K562 (cell line): ENCODE data around the gene RHOC. TPM values are rescaled to one million over a fixed set of nuclear protein-coding genes. Genes with fewer than 3 reads are reported as not detected.

Source experiments
- ADNP ChIP-seq: fragments of 200-800 bp; sonication (Bioruptor generic); IDR thresholded peaks from 2 replicates; pipeline ENCODE4 v1.6.1; 2016; ENCODE audit warnings: missing genetic modification characterization, missing compliant biosample characterization
- CBX5 ChIP-seq: IDR thresholded peaks from 2 replicates; pipeline ENCODE4 v1.6.1; 2014; ENCODE audit warnings: low read depth, borderline replicate concordance
- CBX8 ChIP-seq: fragments of 200-600 bp; sonication (generic); IDR thresholded peaks from 2 replicates; pipeline ENCODE4 v1.6.1; 2012; ENCODE audit warnings: borderline replicate concordance, mixed run types, low read depth, mild to moderate bottlenecking, moderate library complexity, mixed read lengths, low read length, control low read depth, inconsistent platforms; ENCODE audit not compliant: poor library complexity, severe bottlenecking; ENCODE audit errors: extremely low read depth
- ETV6 ChIP-seq, 3 experiments: fragments of 150-350 bp in 1 of 3; sonication (generic) in 1 of 3; formaldehyde crosslinking in 1 of 3; IDR thresholded peaks; 2 replicates each; pipeline versions ENCODE4 v1.6.1 to v1.8.0; 2014 to 2022; ENCODE audit warnings: borderline replicate concordance in 2 of 3, low read depth in 2 of 3, antibody characterized with exemption in 1 of 3, low read length in 1 of 3, mild to moderate bottlenecking in 1 of 3, missing genetic modification reagents in 1 of 3
- FOSL1 ChIP-seq: fragments of 200-800 bp; sonication (Bioruptor generic); conservative IDR thresholded peaks from 2 replicates; pipeline ENCODE4 v1.6.1; 2016; ENCODE audit warnings: missing genetic modification characterization, missing compliant biosample characterization
- LARP7 ChIP-seq: fragments of 450-650 bp; IDR thresholded peaks from 2 replicates; pipeline ENCODE4 v1.6.1; 2016
- NCOR1 ChIP-seq: fragments of 450-650 bp; IDR thresholded peaks from 2 replicates; pipeline ENCODE4 v1.6.1; 2016; ENCODE audit warnings: mild to moderate bottlenecking, moderate library complexity
- POLR2A ChIP-seq: fragments of 450-650 bp; conservative IDR thresholded peaks from 2 replicates; pipeline ENCODE4 v1.6.1; 2016
- RBM15 ChIP-seq: fragments of 200-400 bp; formaldehyde crosslinking; IDR thresholded peaks from 2 replicates; pipeline ENCODE4 v1.6.1; 2018; ENCODE audit warnings: mild to moderate bottlenecking, low read length, moderate library complexity; ENCODE audit not compliant: insufficient read depth
- RCOR1 ChIP-seq, 2 experiments: IDR thresholded peaks; 2 replicates each; pipeline ENCODE4 v1.6.1; 2012; ENCODE audit warnings: low read depth in 2 of 2, low read length in 2 of 2, borderline replicate concordance in 1 of 2, improper control_type of control experiment in 1 of 2
- TAF1 ChIP-seq: IDR thresholded peaks from 2 replicates; pipeline ENCODE4 v1.6.1; 2011; ENCODE audit warnings: mild to moderate bottlenecking, low read length, moderate library complexity; ENCODE audit not compliant: insufficient read depth, control insufficient read depth, severe bottlenecking; ENCODE audit errors: extremely low read depth
- TCF7L2 ChIP-seq: fragments of 150-350 bp; IDR thresholded peaks from 2 replicates; pipeline ENCODE4 v1.6.1; 2016; ENCODE audit warnings: low read depth, mild to moderate bottlenecking, low read length, moderate library complexity
- YBX1 ChIP-seq: fragments of 450-650 bp; IDR thresholded peaks from 2 replicates; pipeline ENCODE4 v1.7.1; 2016; ENCODE audit warnings: mild to moderate bottlenecking
- ZNF197 ChIP-seq: fragments of 200-800 bp; sonication (Bioruptor generic); IDR thresholded peaks from 2 replicates; pipeline ENCODE4 v1.6.1; 2016; ENCODE audit warnings: low read depth, missing genetic modification characterization, missing compliant biosample characterization
- ZNF324 ChIP-seq: fragments of 250-450 bp; sonication (Bioruptor Pico); IDR thresholded peaks from 2 replicates; pipeline ENCODE4 v1.4.0; 2020; ENCODE audit warnings: mild to moderate bottlenecking
- ZNF589 ChIP-seq: fragments of 200-800 bp; sonication (Bioruptor generic); IDR thresholded peaks from 2 replicates; pipeline ENCODE4 v1.6.1; 2016; ENCODE audit warnings: low read depth, missing genetic modification characterization, missing compliant biosample characterization
- polyA plus RNA-seq, 8 experiments: library from polyadenylated mRNA; depleted of rRNA in 4 of 8; stranded (reverse) in 5 of 8; unstranded in 3 of 8; fragments of >200 nt; fragmentation: Nextera tagmentation in 2 of 8; fragmentation: Illumina TruSeq in 1 of 8; extraction: Ambion mirVana in 2 of 8; extraction: Trizol in 1 of 8; gene quantifications; 2 replicates each; pipeline versions ENCODE4 v1.2.1 to v1.2.3, GENCODE V29; 2011 to 2014; ENCODE audit warnings: inconsistent platforms in 1 of 8, missing spikeins in 1 of 8
- total RNA-seq, 7 experiments: library from RNA; depleted of rRNA in 6 of 7; stranded (reverse); fragments of >200 nt in 6 of 7; fragmentation: Illumina TruSeq in 2 of 7; extraction: Trizol in 2 of 7; gene quantifications; 2 replicates each; pipeline versions ENCODE4 v1.2.1 to v1.2.3, GENCODE V29; 2011 to 2021; ENCODE audit warnings: low replicate concordance in 1 of 7
- TF ChIP-seq, protein P1 (sequence below), 3 experiments: IDR thresholded peaks in 2 of 3; conservative IDR thresholded peaks in 1 of 3; 2 replicates each; pipeline ENCODE4 v1.5.1; 2011 to 2012; ENCODE audit warnings: low read length in 3 of 3, mild to moderate bottlenecking in 3 of 3, control low read depth in 2 of 3, improper control_type of control experiment in 1 of 3, inconsistent platforms in 1 of 3, low read depth in 1 of 3, mixed read lengths in 1 of 3, moderate library complexity in 1 of 3; ENCODE audit not compliant: insufficient read depth in 2 of 3
- TF ChIP-seq, protein P2 (sequence below): fragments of 250-450 bp; sonication (Bioruptor Pico); IDR thresholded peaks from 2 replicates; pipeline ENCODE4 v1.5.0; 2021
- TF ChIP-seq, protein P3 (sequence below), 2 experiments: fragments of 150-350 bp in 1 of 2; IDR thresholded peaks; 2 replicates each; pipeline ENCODE4 v1.6.1; 2012 to 2016; ENCODE audit warnings: low read depth in 2 of 2, low read length in 2 of 2, mild to moderate bottlenecking in 1 of 2, moderate library complexity in 1 of 2
- TF ChIP-seq, protein P4 (sequence below): sonication (generic); formaldehyde crosslinking; IDR thresholded peaks from 2 replicates; pipeline ENCODE4 v1.8.1; 2023; ENCODE audit warnings: mild to moderate bottlenecking, missing genetic modification reagents

RHOC gene
- total and polyA plus RNA-seq, 9 of the 15 experiments (the other 6 are each of a cell fraction or from before 2014, with no cell fraction given): 35.2 to 364 (median 204) TPM

DNA sequence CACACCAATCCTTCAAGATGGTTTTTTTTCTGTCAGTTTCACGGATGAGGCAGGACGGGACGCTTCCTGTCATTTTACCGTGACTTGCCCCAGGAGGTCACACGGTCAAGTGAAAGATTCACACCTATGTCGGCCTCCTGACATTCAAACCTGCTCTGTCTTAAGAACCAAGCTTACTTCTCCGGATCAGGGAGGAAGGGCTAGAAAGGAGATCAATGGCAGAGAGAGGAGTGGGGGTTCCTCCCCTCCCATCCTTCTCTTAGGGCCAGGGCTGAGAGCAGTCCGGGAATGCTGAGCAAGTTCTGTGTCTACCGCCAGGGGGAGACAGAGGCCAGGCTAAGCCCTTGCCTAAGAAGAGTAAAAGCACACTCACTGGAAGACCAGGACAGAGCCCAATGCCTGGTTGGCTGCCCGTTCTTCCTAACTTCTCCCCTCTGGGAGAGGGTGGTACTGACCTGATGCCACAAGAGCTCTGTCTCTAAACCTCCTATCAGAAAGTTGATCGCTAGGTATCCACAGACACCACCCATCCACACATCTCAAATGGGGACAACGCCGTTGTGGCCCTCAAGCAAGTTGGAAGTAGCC is 9.3 kb upstream of the RHOC start (continued):
- no peak for TF ChIP-seq ZNF324 (CRISPR knock-in tag)
- TF ChIP-seq TAF1: no peak
- no peak for TF ChIP-seq ETV6 (IDR thresholded peaks at IDR 0.05; ENCODE audit: borderline replicate concordance in 1 of 2, low read depth in 2 of 2, low read length in 1 of 2)
- no peak for TF ChIP-seq ETV6 (CRISPR knock-in tag; IDR thresholded peaks at IDR 0.05; ENCODE audit: borderline replicate concordance)
- no peak for TF ChIP-seq ZNF589 (CRISPR knock-in tag)
- TF ChIP-seq CBX8: no peak
- TF ChIP-seq, protein P1, sequence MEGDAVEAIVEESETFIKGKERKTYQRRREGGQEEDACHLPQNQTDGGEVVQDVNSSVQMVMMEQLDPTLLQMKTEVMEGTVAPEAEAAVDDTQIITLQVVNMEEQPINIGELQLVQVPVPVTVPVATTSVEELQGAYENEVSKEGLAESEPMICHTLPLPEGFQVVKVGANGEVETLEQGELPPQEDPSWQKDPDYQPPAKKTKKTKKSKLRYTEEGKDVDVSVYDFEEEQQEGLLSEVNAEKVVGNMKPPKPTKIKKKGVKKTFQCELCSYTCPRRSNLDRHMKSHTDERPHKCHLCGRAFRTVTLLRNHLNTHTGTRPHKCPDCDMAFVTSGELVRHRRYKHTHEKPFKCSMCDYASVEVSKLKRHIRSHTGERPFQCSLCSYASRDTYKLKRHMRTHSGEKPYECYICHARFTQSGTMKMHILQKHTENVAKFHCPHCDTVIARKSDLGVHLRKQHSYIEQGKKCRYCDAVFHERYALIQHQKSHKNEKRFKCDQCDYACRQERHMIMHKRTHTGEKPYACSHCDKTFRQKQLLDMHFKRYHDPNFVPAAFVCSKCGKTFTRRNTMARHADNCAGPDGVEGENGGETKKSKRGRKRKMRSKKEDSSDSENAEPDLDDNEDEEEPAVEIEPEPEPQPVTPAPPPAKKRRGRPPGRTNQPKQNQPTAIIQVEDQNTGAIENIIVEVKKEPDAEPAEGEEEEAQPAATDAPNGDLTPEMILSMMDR (IDR thresholded peaks at IDR 0.05 in 2 of 3, conservative IDR thresholded peaks at IDR 0.05 in 1 of 3; ENCODE audit: insufficient read depth in 2 of 3, low read depth in 1 of 3, low read length in 3 of 3): peak; percentile 96 to 99 (median 98)
- TF ChIP-seq, protein P2, sequence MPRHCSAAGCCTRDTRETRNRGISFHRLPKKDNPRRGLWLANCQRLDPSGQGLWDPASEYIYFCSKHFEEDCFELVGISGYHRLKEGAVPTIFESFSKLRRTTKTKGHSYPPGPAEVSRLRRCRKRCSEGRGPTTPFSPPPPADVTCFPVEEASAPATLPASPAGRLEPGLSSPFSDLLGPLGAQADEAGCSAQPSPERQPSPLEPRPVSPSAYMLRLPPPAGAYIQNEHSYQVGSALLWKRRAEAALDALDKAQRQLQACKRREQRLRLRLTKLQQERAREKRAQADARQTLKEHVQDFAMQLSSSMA (CRISPR knock-in tag): no peak
- no peak for TF ChIP-seq NCOR1
- TF ChIP-seq FOSL1 (tag): no peak
- no peak for TF ChIP-seq RBM15
- TF ChIP-seq LARP7: no peak
- TF ChIP-seq, protein P3, sequence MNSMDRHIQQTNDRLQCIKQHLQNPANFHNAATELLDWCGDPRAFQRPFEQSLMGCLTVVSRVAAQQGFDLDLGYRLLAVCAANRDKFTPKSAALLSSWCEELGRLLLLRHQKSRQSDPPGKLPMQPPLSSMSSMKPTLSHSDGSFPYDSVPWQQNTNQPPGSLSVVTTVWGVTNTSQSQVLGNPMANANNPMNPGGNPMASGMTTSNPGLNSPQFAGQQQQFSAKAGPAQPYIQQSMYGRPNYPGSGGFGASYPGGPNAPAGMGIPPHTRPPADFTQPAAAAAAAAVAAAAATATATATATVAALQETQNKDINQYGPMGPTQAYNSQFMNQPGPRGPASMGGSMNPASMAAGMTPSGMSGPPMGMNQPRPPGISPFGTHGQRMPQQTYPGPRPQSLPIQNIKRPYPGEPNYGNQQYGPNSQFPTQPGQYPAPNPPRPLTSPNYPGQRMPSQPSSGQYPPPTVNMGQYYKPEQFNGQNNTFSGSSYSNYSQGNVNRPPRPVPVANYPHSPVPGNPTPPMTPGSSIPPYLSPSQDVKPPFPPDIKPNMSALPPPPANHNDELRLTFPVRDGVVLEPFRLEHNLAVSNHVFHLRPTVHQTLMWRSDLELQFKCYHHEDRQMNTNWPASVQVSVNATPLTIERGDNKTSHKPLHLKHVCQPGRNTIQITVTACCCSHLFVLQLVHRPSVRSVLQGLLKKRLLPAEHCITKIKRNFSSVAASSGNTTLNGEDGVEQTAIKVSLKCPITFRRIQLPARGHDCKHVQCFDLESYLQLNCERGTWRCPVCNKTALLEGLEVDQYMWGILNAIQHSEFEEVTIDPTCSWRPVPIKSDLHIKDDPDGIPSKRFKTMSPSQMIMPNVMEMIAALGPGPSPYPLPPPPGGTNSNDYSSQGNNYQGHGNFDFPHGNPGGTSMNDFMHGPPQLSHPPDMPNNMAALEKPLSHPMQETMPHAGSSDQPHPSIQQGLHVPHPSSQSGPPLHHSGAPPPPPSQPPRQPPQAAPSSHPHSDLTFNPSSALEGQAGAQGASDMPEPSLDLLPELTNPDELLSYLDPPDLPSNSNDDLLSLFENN (IDR thresholded peaks at IDR 0.05; ENCODE audit: low read depth in 2 of 2, low read length in 2 of 2): 0 out of 4 replicates have a peak, but pooled peaks of 1 of the 2 experiments have one; percentile 14
- TF ChIP-seq CBX5: no peak
- TF ChIP-seq ZNF197 (CRISPR knock-in tag): no peak
- no peak for TF ChIP-seq ADNP (tag)
- TF ChIP-seq TCF7L2: no peak
- no peak for TF ChIP-seq POLR2A
- TF ChIP-seq YBX1: no peak
- peak in 1 of 2 experiments; percentile 72; a peak in 1 of 4 replicates for TF ChIP-seq RCOR1 (IDR thresholded peaks at IDR 0.05; ENCODE audit: borderline replicate concordance in 1 of 2, low read depth in 2 of 2, low read length in 2 of 2)
- TF ChIP-seq, protein P4, sequence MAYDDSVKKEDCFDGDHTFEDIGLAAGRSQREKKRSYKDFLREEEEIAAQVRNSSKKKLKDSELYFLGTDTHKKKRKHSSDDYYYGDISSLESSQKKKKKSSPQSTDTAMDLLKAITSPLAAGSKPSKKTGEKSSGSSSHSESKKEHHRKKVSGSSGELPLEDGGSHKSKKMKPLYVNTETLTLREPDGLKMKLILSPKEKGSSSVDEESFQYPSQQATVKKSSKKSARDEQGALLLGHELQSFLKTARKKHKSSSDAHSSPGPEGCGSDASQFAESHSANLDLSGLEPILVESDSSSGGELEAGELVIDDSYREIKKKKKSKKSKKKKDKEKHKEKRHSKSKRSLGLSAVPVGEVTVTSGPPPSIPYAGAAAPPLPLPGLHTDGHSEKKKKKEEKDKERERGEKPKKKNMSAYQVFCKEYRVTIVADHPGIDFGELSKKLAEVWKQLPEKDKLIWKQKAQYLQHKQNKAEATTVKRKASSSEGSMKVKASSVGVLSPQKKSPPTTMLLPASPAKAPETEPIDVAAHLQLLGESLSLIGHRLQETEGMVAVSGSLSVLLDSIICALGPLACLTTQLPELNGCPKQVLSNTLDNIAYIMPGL (CRISPR knock-in tag): no peak; the same call in 1 of the 2 replicates
